Fibroblast of lung (primary cell): ENCODE results near the gene RASGEF1C.

ENCODE experiments used
- CTCF ChIP-seq, 2 donors: IDR thresholded peaks in 1 of 2; conservative IDR thresholded peaks in 1 of 2; 1 replicate in 1 of 2; 2 replicates in 1 of 2; pipeline ENCODE4 v1.5.1; 2011 to 2012; ENCODE audit warnings: low read length in 2 of 2, control low read depth in 1 of 2, inconsistent platforms in 1 of 2, low read depth in 1 of 2, mild to moderate bottlenecking in 1 of 2
- EZH2 ChIP-seq: IDR thresholded peaks from 2 replicates; pipeline ENCODE4 v1.5.1; 2012; ENCODE audit warnings: low read length, control low read depth, mild to moderate bottlenecking; ENCODE audit errors: missing control alignments

- TF ChIP-seq EZH2 (no peak), CTCF (conservative IDR thresholded peaks at IDR 0.05 in 1 of 2, IDR thresholded peaks at IDR 0.05 in 1 of 2; ENCODE audit: low read depth in 1 of 2, low read length in 2 of 2) (no peak)
Measured at GRCh38 chr5:180052211-180052818, 156.7 kb downstream of the RASGEF1C start.
